ENCODE results near the gene HIPK2.

GRCh38 chr7:139753081-139753692 lies 24.6 kb downstream of the HIPK2 start:
- TF ChIP-seq ARNTL (CRISPR knock-in tag; IDR thresholded peaks at IDR 0.05; ENCODE audit: borderline replicate concordance, low read depth) (no peak), RARB (CRISPR knock-in tag; IDR thresholded peaks at IDR 0.05) (no peak), TCF4 (CRISPR knock-in tag; IDR thresholded peaks at IDR 0.05; ENCODE audit: borderline replicate concordance) (no peak), ZNF565 (CRISPR knock-in tag; conservative IDR thresholded peaks at IDR 0.05; ENCODE audit: low read depth) (no peak), CSDC2 (CRISPR knock-in tag; IDR thresholded peaks at IDR 0.05) (no peak), ZFP3 (CRISPR knock-in tag; IDR thresholded peaks at IDR 0.05) (no peak), GLIS3 (CRISPR knock-in tag; IDR thresholded peaks at IDR 0.05) (no peak)
- TF ChIP-seq, protein P1, sequence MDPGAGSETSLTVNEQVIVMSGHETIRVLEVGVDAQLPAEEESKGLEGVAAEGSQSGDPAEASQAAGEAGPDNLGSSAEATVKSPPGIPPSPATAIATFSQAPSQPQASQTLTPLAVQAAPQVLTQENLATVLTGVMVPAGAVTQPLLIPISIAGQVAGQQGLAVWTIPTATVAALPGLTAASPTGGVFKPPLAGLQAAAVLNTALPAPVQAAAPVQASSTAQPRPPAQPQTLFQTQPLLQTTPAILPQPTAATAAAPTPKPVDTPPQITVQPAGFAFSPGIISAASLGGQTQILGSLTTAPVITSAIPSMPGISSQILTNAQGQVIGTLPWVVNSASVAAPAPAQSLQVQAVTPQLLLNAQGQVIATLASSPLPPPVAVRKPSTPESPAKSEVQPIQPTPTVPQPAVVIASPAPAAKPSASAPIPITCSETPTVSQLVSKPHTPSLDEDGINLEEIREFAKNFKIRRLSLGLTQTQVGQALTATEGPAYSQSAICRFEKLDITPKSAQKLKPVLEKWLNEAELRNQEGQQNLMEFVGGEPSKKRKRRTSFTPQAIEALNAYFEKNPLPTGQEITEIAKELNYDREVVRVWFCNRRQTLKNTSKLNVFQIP (CRISPR knock-in tag; IDR thresholded peaks at IDR 0.05; ENCODE audit: borderline replicate concordance, low read depth): no peak
